Mesothelial cell of epicardium (in vitro differentiated cells): ENCODE measurements around the gene DUSP7. TPM values are rescaled to one million over a fixed set of nuclear protein-coding genes. Genes with fewer than 3 reads are reported as not detected.

ENCODE experiments used
- DNase-seq, 2 experiments: peaks; one replicate each; pipeline ENCODE4 v3.0.0; 2021; ENCODE audit warnings: low spot score in 2 of 2; ENCODE audit not compliant: unreplicated experiment in 2 of 2
- H3K27ac Mint-ChIP-seq: 2 replicates; pipeline ENCODE4 v1.8.0; 2021; ENCODE audit warnings: mixed read lengths
- H3K27me3 Mint-ChIP-seq: 2 replicates; pipeline ENCODE4 v1.8.0; 2021; ENCODE audit warnings: low read depth, mixed read lengths
- H3K36me3 Mint-ChIP-seq: 2 replicates; pipeline ENCODE4 v1.8.0; 2021; ENCODE audit warnings: mixed read lengths
- H3K4me1 Mint-ChIP-seq: 2 replicates; pipeline ENCODE4 v1.8.0; 2021; ENCODE audit warnings: mixed read lengths
- H3K4me3 Mint-ChIP-seq: 2 replicates; pipeline ENCODE4 v1.8.0; 2021; ENCODE audit warnings: mild to moderate bottlenecking, moderate library complexity, mixed read lengths
- H3K9me3 Mint-ChIP-seq: 2 replicates; pipeline ENCODE4 v1.8.0; 2021; ENCODE audit warnings: mixed read lengths
- CTCF ChIP-seq: fragments of 200-600 bp; sonication (generic); IDR thresholded peaks from one replicate; pipeline ENCODE4 v1.5.0; 2021; ENCODE audit warnings: antibody characterized with exemption; ENCODE audit not compliant: unreplicated experiment
- total RNA-seq: library from RNA; stranded (reverse); gene quantifications from 3 replicates; pipeline ENCODE4 v1.2.1, GENCODE V29; 2021

DUSP7 gene
- total RNA-seq, 1 donor from 2014 or later = 32.2 TPM

GRCh38 chr3:52024765-52025452 lies 31.5 kb downstream of the DUSP7 start:
- DNase-seq = no peak
- peaks cover 41% of the 10 kb centered on the region for H3K4me1 Mint-ChIP-seq
- peak overlapping the region; percentile 59 for H3K27ac Mint-ChIP-seq
- no peaks in the 10 kb centered on the region for H3K36me3 Mint-ChIP-seq
- TF ChIP-seq CTCF = no peak
- no peak overlapping the region for H3K4me3 Mint-ChIP-seq
- H3K9me3 Mint-ChIP-seq = no peaks in the 10 kb centered on the region
- H3K27me3 Mint-ChIP-seq = no peaks in the 10 kb centered on the region

- Mint-ChIP-seq H3K9me3 (no peaks in the 10 kb centered on the region), H3K4me1 (peaks cover 43% of the 10 kb centered on the region), H3K27ac (peak overlapping the region; percentile 43), H3K36me3 (no peaks in the 10 kb centered on the region), H3K4me3 (no peak overlapping the region), H3K27me3 (no peaks in the 10 kb centered on the region)
- no peak for DNase-seq
- no peak for TF ChIP-seq CTCF
Measured at GRCh38 chr3:52023860-52024764, 32.3 kb downstream of the DUSP7 start.

- Mint-ChIP-seq H3K27me3 (no peaks in the 10 kb centered on the region), H3K27ac (no peak overlapping the region), H3K4me3 (no peak overlapping the region), H3K36me3 (no peaks in the 10 kb centered on the region), H3K9me3 (no peaks in the 10 kb centered on the region), H3K4me1 (peaks cover 40% of the 10 kb centered on the region)
- DNase-seq = no peak
- no peak for TF ChIP-seq CTCF
Measured at GRCh38 chr3:52023101-52023770, 33.1 kb downstream of the DUSP7 start.

- Mint-ChIP-seq H3K27ac (peak overlapping the region; percentile 16), H3K27me3 (no peaks in the 10 kb centered on the region), H3K36me3 (no peaks in the 10 kb centered on the region), H3K4me1 (peaks cover 40% of the 10 kb centered on the region), H3K4me3 (no peak overlapping the region), H3K9me3 (no peaks in the 10 kb centered on the region)
- no peak for TF ChIP-seq CTCF
- DNase-seq = no peak
Measured at GRCh38 chr3:52022323-52023100, 33.9 kb downstream of the DUSP7 start.

GRCh38 chr3:52021489-52022268 lies 34.7 kb downstream of the DUSP7 start:
- H3K36me3 Mint-ChIP-seq = no peaks in the 10 kb centered on the region
- H3K27ac Mint-ChIP-seq = peak overlapping the region; percentile 77
- H3K27me3 Mint-ChIP-seq = no peaks in the 10 kb centered on the region
- H3K4me1 Mint-ChIP-seq = peaks cover 40% of the 10 kb centered on the region
- H3K9me3 Mint-ChIP-seq = no peaks in the 10 kb centered on the region
- no peak overlapping the region for H3K4me3 Mint-ChIP-seq
- TF ChIP-seq CTCF = no peak
- peak; percentile 60 to 69 for DNase-seq
